ENCODE data around the gene PLAAT3. TPM values are rescaled to one million over a fixed set of nuclear protein-coding genes. Genes with fewer than 3 reads are reported as not detected.

Gene PLAAT3
- total and polyA plus RNA-seq, 12 donors: 31.8 to 138 (median 56.9) TPM

- Histone ChIP-seq H3K4me3 (peak overlapping the region in 1 of 4 donors; percentile 4), H3K27me3 (no peaks in the 10 kb centered on the region), H3K4me1 (replicated peaks in 1 of 2) (no peaks in the 10 kb centered on the region), H3K36me3 (replicated peaks in 1 of 2) (no peaks in the 10 kb centered on the region), H3K27ac (peak overlapping the region in 3 of 5 donors; percentile 20 to 64 (median 52)), H3K9me3 (replicated peaks in 1 of 3) (peaks cover 0 to 3% (median 0%) of the 10 kb centered on the region in 3 donors)
- WGBS, 4 donors: 62 to 77% (median 72%) methylated on average over 10 of the region's 10 CpGs
- intact Hi-C loops (cut with DNase I): no loop called here
- TF ChIP-seq POLR2A (IDR thresholded peaks at IDR 0.05) (no peak), CTCF (IDR thresholded peaks at IDR 0.05) (no peak)
- DNase-seq: peak in 2 of 7 donors; percentile 23 to 47
Measured at GRCh38 chr11:63574856-63575602, 39.2 kb downstream of the PLAAT3 start.

- peak; percentile 23 to 81 (median 43) for DNase-seq
- Histone ChIP-seq H3K4me3 (peak overlapping the region in 1 of 4 donors; percentile 4), H3K9me3 (replicated peaks in 1 of 3) (no peaks in the 10 kb centered on the region), H3K4me1 (replicated peaks in 1 of 2) (no peaks in the 10 kb centered on the region), H3K36me3 (replicated peaks in 1 of 2) (no peaks in the 10 kb centered on the region), H3K27me3 (no peaks in the 10 kb centered on the region), H3K27ac (peak overlapping the region in 4 of 5 donors; percentile 20 to 64 (median 40))
- 64 to 70% (median 65%) methylated on average over 15 of the region's 15 CpGs for WGBS, 4 donors
- TF ChIP-seq POLR2A (IDR thresholded peaks at IDR 0.05) (no peak), CTCF (IDR thresholded peaks at IDR 0.05) (no peak)
- intact Hi-C loops (cut with DNase I): no loop called here
Measured at GRCh38 chr11:63573881-63574855, 40.1 kb downstream of the PLAAT3 start.

GRCh38 chr11:63572026-63572688, 42.1 kb downstream of the PLAAT3 start:
- WGBS, 4 donors: 46 to 59% (median 56%) methylated on average over 3 of the region's 3 CpGs
- H3K27me3 ChIP-seq: no peaks in the 10 kb centered on the region
- H3K9me3 ChIP-seq (replicated peaks in 1 of 3): no peaks in the 10 kb centered on the region
- TF ChIP-seq POLR2A (IDR thresholded peaks at IDR 0.05) (no peak), CTCF (IDR thresholded peaks at IDR 0.05) (no peak)
- DNase-seq: no peak
- intact Hi-C loops (cut with DNase I): no loop called here
- no peaks in the 10 kb centered on the region for H3K36me3 ChIP-seq (replicated peaks in 1 of 2)
- no peak overlapping the region for H3K27ac ChIP-seq
- peaks cover 0 to 5% of the 10 kb centered on the region in 2 donors for H3K4me1 ChIP-seq (replicated peaks in 1 of 2)
- no peak overlapping the region for H3K4me3 ChIP-seq

All from adrenal gland (tissue), 12 donors.